SU-DHL-6 (cell line): ENCODE results near the gene MED4.

Experiments
- CTCF ChIP-seq: fragments of 200-600 bp; sonication (generic); IDR thresholded peaks from one replicate; pipeline ENCODE4 v1.5.1; 2017; ENCODE audit warnings: antibody characterized with exemption, mild to moderate bottlenecking, low read length, moderate library complexity; ENCODE audit not compliant: insufficient read depth, poor library complexity, severe bottlenecking
- EZH2phosphoT487 ChIP-seq: fragments of 200-600 bp; sonication (generic), shearing (Covaris generic); conservative IDR thresholded peaks from 2 replicates; pipeline ENCODE4 v1.6.1; 2018; ENCODE audit warnings: mild to moderate bottlenecking, antibody characterized with exemption, low read length, moderate library complexity, mixed read lengths

DNA sequence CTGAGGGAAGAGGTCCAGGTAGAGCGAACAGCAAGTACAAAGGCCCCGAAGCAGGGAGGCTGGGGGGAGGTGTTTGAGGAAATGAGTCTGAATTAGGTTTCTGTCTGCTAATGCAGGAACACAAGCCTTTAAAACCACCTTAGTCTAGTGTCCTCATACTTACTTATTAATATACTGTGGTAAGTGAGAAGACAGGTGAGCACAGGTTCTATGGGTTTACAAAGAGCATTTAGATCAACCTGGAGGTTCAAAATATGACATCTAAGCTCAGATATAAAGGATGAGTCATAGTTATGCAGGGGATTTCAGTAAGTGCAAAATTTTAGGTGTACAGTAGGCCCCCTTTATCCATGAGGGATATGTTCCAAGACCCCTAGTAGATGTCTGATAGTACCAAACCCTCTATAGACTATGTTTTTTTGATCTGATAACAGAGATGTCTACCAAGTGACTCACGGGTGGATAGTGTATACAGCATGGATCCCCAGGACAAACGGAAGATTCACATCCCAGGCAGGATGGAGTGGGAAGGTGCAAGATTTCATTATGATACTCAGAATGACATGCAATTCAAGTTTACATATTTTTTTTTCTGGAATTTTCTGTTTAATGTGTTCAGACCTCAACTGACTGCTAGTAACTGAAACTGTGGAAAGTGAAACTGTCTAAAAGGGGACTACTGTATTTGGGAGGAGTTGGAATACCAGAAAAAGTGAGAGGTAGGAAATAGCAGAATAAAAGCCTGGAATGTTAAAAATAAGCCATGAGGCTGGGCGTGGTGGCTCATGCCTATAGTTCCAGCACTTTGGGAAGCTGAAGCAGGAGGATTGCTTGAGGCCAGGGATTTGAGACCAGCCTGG lies 18.2 kb upstream of the MED4 start:
- no peak for TF ChIP-seq CTCF
- no peak for TF ChIP-seq EZH2phosphoT487
